Left renal cortex interstitium (tissue), 4 donors: ENCODE results near the gene C19orf81. TPM values are rescaled to one million over a fixed set of nuclear protein-coding genes. Genes with fewer than 3 reads are reported as not detected.

Experiments
- DNase-seq, 4 donors: peaks; one replicate each; pipeline ENCODE4 v3.0.0-alpha.2; 2013; ENCODE audit warnings: low read depth in 4 of 4, low spot score in 2 of 4, missing footprints in 1 of 4
- polyA plus RNA-seq, 4 donors: library from polyadenylated mRNA; unstranded; fragments of 120-200 nt; gene quantifications; one replicate each; pipeline ENCODE4 v1.2.1, GENCODE V29; 2013; ENCODE audit not compliant: insufficient read length in 4 of 4

The C19orf81 gene
- polyA plus RNA-seq, 4 donors = 1.3 to 5.1 (median 3.4) TPM

- peak; percentile 73 to 97 (median 92) for DNase-seq
Measured at GRCh38 chr19:50657712-50658440, 8.6 kb downstream of the C19orf81 start.

GRCh38 chr19:50658441-50659317 is 9.4 kb downstream of the C19orf81 start:
- peak; percentile 52 to 82 (median 76) for DNase-seq

- no peak for DNase-seq
Measured at GRCh38 chr19:50659318-50660087, 10.3 kb downstream of the C19orf81 start.

- no peak for DNase-seq
Measured at GRCh38 chr19:50660088-50660366, 10.8 kb downstream of the C19orf81 start.

- no peak for DNase-seq
Measured at GRCh38 chr19:50661023-50661422, 11.8 kb downstream of the C19orf81 start.

GRCh38 chr19:50661766-50662650 is 12.8 kb downstream of the C19orf81 start:
- DNase-seq = no peak

GRCh38 chr19:50662651-50663481 is 13.6 kb downstream of the C19orf81 start:
- DNase-seq = no peak

- no peak for DNase-seq
Measured at GRCh38 chr19:50663482-50663790, 14.2 kb downstream of the C19orf81 start.

- DNase-seq = no peak
Measured at GRCh38 chr19:50664204-50664603, 15.0 kb downstream of the C19orf81 start.

GRCh38 chr19:50666346-50667176 is 17.3 kb downstream of the C19orf81 start:
- DNase-seq = no peak

GRCh38 chr19:50667177-50667758 is 18.0 kb downstream of the C19orf81 start:
- no peak for DNase-seq

GRCh38 chr19:50667759-50668231 is 18.6 kb downstream of the C19orf81 start:
- no peak for DNase-seq

- DNase-seq = no peak
Measured at GRCh38 chr19:50668416-50668815, 19.2 kb downstream of the C19orf81 start.

GRCh38 chr19:50668879-50669278 is 19.6 kb downstream of the C19orf81 start:
- DNase-seq = no peak

GRCh38 chr19:50669302-50670101 is 20.3 kb downstream of the C19orf81 start:
- no peak for DNase-seq

- no peak for DNase-seq
Measured at GRCh38 chr19:50670102-50670380, 20.8 kb downstream of the C19orf81 start.

- DNase-seq = no peak
Measured at GRCh38 chr19:50673118-50673517, 23.9 kb downstream of the C19orf81 start.
